ENCODE results near the gene TEX36. TPM values are rescaled to one million over a fixed set of nuclear protein-coding genes. Genes with fewer than 3 reads are reported as not detected.

Gene TEX36
- total RNA-seq, 1 experiment from 2014 or later, result not detected

DNA sequence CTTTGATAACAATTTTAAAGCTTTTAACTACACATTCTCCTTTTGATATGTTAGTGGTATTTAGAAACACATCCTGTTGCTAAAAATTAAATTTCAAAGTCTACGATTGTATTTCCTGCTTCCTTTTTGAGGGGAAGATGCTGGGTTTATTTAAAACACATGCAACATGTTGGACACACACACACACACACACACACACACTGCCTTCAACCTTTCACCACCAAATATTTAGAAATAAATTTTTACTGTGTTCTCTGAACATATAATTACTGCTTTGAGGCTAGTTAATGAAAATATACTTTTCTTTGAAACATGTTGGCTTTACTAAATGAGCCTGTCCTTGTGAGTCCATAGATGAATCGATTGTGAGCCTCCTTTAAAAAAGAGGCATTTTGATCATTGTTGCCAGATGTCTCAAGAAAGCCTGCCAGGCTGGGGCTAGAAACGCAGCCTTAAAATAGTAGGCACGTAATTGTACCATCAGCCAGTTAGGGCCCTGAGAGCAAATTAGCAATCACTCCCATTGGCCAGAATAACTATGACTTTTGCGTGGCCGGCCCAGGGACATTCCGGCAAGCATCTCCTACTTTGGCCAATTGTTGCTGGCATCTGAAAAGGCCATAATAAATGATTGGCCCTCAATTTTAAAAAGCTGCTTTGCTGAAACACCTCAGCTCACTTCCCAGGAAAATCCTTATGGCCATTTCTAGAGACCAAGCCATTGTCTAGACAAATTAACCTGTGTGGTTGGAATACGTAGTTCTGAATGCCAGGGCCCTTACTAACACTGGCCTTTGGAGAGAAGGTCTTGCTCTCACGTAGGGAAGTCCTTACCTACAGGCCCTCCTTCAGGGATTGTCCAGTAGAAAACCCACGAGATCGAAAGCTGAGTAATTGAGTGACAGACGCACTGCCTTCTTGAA, 9.9 kb upstream of the TEX36 start:
- CTCF ChIA-PET, result no interaction called here
- no peak overlapping the region for H3K27ac Mint-ChIP-seq (ENCODE audit: low read depth, unreplicated experiment)
- TF ChIP-seq CTCF (IDR thresholded peaks at IDR 0.05; ENCODE audit: unreplicated experiment), result no peak

GRCh38 chr10:125692196-125692595, 9.2 kb upstream of the TEX36 start:
- no peak overlapping the region for H3K4me3 Mint-ChIP-seq (ENCODE audit: unreplicated experiment)
- DNase-seq (ENCODE audit: unreplicated experiment), result no peak
- CTCF ChIA-PET, result no interaction called here
- H3K27me3 Mint-ChIP-seq (ENCODE audit: insufficient read depth, unreplicated experiment), result peaks cover 17% of the 10 kb centered on the region
- POLR2A ChIA-PET, result no interaction called here
- no peaks in the 10 kb centered on the region for H3K36me3 Mint-ChIP-seq (ENCODE audit: insufficient read depth, unreplicated experiment)
- intact Hi-C loops (cut with micrococcal nuclease), result no loop called here
- H3K27ac Mint-ChIP-seq (ENCODE audit: low read depth, unreplicated experiment), result no peak overlapping the region
- no TSS peak for BruUV-seq (replicated peaks)
- TF ChIP-seq CTCF (IDR thresholded peaks at IDR 0.05; ENCODE audit: unreplicated experiment), result no peak
- H3K4me1 Mint-ChIP-seq (ENCODE audit: insufficient read depth, unreplicated experiment), result no peaks in the 10 kb centered on the region
- H3K9me3 Mint-ChIP-seq (ENCODE audit: unreplicated experiment), result no peaks in the 10 kb centered on the region

More for the DNA sequence above, 9.9 kb upstream of the TEX36 start:
- Mint-ChIP-seq H3K36me3 (ENCODE audit: insufficient read depth, unreplicated experiment) (peaks cover 4% of the 10 kb centered on the region), H3K4me3 (ENCODE audit: unreplicated experiment) (no peak overlapping the region), H3K4me1 (ENCODE audit: insufficient read depth, unreplicated experiment) (no peaks in the 10 kb centered on the region), H3K27me3 (ENCODE audit: insufficient read depth, unreplicated experiment) (peaks cover 17% of the 10 kb centered on the region), H3K9me3 (ENCODE audit: unreplicated experiment) (no peaks in the 10 kb centered on the region)
- BruUV-seq (replicated peaks), result no TSS peak
- intact Hi-C loops (cut with micrococcal nuclease), result no loop called here
- POLR2A ChIA-PET, result interaction anchor here (0.6 kb wide), 1 partner anchor 202 kb away, joined by 4 read pairs; no protein-coding TSS in a partner anchor
- no peak for DNase-seq (ENCODE audit: unreplicated experiment)

DNA sequence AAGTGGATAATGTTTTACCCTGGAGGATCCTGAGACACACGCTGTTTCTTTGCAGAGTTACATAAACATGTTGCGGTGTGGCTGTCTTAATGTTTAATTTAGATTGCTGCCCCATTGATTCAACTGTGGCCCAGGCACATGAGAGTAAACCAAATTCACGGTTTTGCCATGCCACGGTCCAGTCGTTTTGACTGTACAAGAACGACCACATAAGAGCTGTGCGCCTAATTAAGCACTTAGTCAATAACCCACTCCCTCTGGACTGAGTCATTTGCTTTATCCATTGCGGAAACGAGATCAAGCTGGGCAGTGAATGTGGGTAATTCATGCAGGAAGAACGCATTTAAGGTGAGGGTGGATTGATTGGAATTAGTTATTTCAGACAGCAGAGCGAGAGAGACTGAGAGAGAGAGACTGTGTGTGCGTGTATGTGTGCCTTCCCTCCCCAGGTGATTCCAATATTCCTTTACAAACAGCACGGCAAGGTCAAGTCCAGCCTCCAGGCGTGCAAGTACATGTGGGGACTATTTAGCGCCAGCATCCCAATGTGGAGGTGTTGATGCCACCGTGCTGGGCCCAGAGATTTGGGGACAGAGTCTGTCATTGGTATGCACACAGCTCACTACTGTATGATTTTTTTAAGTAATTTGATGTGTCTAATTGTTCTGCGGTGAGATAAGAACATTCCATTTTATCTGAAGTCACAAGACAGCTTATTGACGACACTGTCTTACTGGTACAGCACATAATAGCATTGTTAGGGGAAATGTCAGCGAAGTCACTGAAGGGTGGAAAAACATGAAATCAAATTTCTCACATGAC, 8.4 kb upstream of the TEX36 start:
- no TSS peak for BruUV-seq (replicated peaks)
- Mint-ChIP-seq H3K4me3 (ENCODE audit: unreplicated experiment) (no peak overlapping the region), H3K9me3 (ENCODE audit: unreplicated experiment) (no peaks in the 10 kb centered on the region), H3K36me3 (ENCODE audit: insufficient read depth, unreplicated experiment) (no peaks in the 10 kb centered on the region), H3K4me1 (ENCODE audit: insufficient read depth, unreplicated experiment) (no peaks in the 10 kb centered on the region), H3K27ac (ENCODE audit: low read depth, unreplicated experiment) (no peak overlapping the region), H3K27me3 (ENCODE audit: insufficient read depth, unreplicated experiment) (peaks cover 17% of the 10 kb centered on the region)
- POLR2A ChIA-PET, result no interaction called here
- intact Hi-C loops (cut with micrococcal nuclease), result no loop called here
- CTCF ChIA-PET, result no interaction called here
- no peak for DNase-seq (ENCODE audit: unreplicated experiment)
- TF ChIP-seq CTCF (IDR thresholded peaks at IDR 0.05; ENCODE audit: unreplicated experiment), result no peak

- intact Hi-C loops (cut with micrococcal nuclease), result no loop called here
- POLR2A ChIA-PET, result interaction anchor here (0.6 kb wide), 1 partner anchor 12 kb away, joined by 3 read pairs; no protein-coding TSS in a partner anchor
- no peaks in the 10 kb centered on the region for H3K36me3 Mint-ChIP-seq (ENCODE audit: insufficient read depth, unreplicated experiment)
- BruUV-seq (replicated peaks), result no TSS peak
- peaks cover 17% of the 10 kb centered on the region for H3K27me3 Mint-ChIP-seq (ENCODE audit: insufficient read depth, unreplicated experiment)
- no peak overlapping the region for H3K27ac Mint-ChIP-seq (ENCODE audit: low read depth, unreplicated experiment)
- no peaks in the 10 kb centered on the region for H3K9me3 Mint-ChIP-seq (ENCODE audit: unreplicated experiment)
- no peak for DNase-seq (ENCODE audit: unreplicated experiment)
- CTCF ChIA-PET, result interaction anchor here (1.1 kb wide), 1 partner anchor 10 kb away, joined by 4 read pairs; no protein-coding TSS in a partner anchor
- no peaks in the 10 kb centered on the region for H3K4me1 Mint-ChIP-seq (ENCODE audit: insufficient read depth, unreplicated experiment)
- H3K4me3 Mint-ChIP-seq (ENCODE audit: unreplicated experiment), result no peak overlapping the region
- TF ChIP-seq CTCF (IDR thresholded peaks at IDR 0.05; ENCODE audit: unreplicated experiment), result no peak
Measured at GRCh38 chr10:125689955-125690569, 7.1 kb upstream of the TEX36 start.

Data from MCF 10A (cell line).